Activated CD4-positive, alpha-beta memory T cell treated with anti-CD3 and anti-CD28 coated beads, Interleukin-2, amount 10 ng/mL, durations not matched to agents 7 days and 5 days (primary cell): ENCODE results near the gene MAP3K14. TPM values are rescaled to one million over a fixed set of nuclear protein-coding genes. Genes with fewer than 3 reads are reported as not detected.

Experiments
- CTCF ChIA-PET: fragments of 350-600 bp; sonication (Branson Sonifier 250); formaldehyde crosslinking; loops from one replicate; lab custom pipeline; 2021; ENCODE audit warnings: antibody characterized with exemption, inconsistent platforms; lab: Charles Lee
- POLR2A ChIA-PET: fragments of 350-600 bp; sonication (Branson Sonifier 250); formaldehyde crosslinking; loops from one replicate; lab custom pipeline; 2021; ENCODE audit warnings: antibody characterized with exemption; lab: Charles Lee
- DNase-seq: peaks from one replicate; pipeline ENCODE4 v3.0.0-alpha.2; 2020
- H3K27ac Mint-ChIP-seq: one replicate; pipeline ENCODE4 v1.8.0; 2021; ENCODE audit warnings: mild to moderate bottlenecking, mixed read lengths
- H3K27me3 Mint-ChIP-seq: one replicate; pipeline ENCODE4 v1.8.0; 2021; ENCODE audit warnings: mixed read lengths
- H3K36me3 Mint-ChIP-seq: one replicate; pipeline ENCODE4 v1.8.0; 2021; ENCODE audit warnings: low read depth, mixed read lengths
- H3K4me1 Mint-ChIP-seq: one replicate; pipeline ENCODE4 v1.8.0; 2021; ENCODE audit warnings: mixed read lengths
- H3K4me3 Mint-ChIP-seq: one replicate; pipeline ENCODE4 v1.8.0; 2021; ENCODE audit warnings: mild to moderate bottlenecking, mixed read lengths
- H3K9me3 Mint-ChIP-seq: one replicate; pipeline ENCODE4 v1.8.0; 2021; ENCODE audit warnings: mixed read lengths
- total RNA-seq, 2 experiments: library from RNA; stranded (reverse); gene quantifications; one replicate each; pipeline ENCODE4 v1.2.3, GENCODE V29; 2021

The MAP3K14 gene
- total RNA-seq, 2 experiments from 2014 or later = 28.7 to 30.6 TPM

DNA sequence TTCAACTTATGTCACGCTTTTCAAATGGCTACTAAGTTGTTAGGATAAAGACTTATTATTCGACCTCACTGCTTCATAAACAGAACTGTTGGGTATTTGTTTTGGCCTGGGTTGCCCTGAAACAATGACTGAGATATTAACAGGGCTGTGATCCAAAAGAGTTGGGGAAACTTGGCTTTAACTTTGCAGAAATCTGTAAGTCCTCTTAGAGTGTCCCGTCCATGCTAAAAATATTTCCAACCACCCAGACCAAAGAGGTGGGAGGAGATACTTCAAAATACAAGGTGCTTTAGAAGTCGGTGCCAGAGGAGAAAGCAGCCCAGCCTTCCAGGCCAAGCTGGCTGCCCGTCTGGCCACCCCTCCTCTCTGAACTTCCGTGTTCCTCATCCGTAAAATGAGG, 38.8 kb downstream of the MAP3K14 start:
- Mint-ChIP-seq H3K4me1 (peaks cover 17% of the 10 kb centered on the region), H3K9me3 (no peaks in the 10 kb centered on the region), H3K36me3 (peaks cover 36% of the 10 kb centered on the region), H3K27ac (no peak overlapping the region), H3K27me3 (no peaks in the 10 kb centered on the region), H3K4me3 (no peak overlapping the region)
- DNase-seq = no peak
- POLR2A ChIA-PET = interaction anchor here (0.7 to 3.1 kb wide), 10 partner anchors 15 to 116 kb away, joined by 3 to 27 read pairs (median 6); partner anchors contain the start of gene MAP3K14
- CTCF ChIA-PET = interaction anchor here (1.0 to 5.4 kb wide), 24 partner anchors 8 to 142 kb away, joined by 3 to 114 read pairs (median 8); partner anchors contain the start of genes ACBD4, MAP3K14 and SPATA32

DNA sequence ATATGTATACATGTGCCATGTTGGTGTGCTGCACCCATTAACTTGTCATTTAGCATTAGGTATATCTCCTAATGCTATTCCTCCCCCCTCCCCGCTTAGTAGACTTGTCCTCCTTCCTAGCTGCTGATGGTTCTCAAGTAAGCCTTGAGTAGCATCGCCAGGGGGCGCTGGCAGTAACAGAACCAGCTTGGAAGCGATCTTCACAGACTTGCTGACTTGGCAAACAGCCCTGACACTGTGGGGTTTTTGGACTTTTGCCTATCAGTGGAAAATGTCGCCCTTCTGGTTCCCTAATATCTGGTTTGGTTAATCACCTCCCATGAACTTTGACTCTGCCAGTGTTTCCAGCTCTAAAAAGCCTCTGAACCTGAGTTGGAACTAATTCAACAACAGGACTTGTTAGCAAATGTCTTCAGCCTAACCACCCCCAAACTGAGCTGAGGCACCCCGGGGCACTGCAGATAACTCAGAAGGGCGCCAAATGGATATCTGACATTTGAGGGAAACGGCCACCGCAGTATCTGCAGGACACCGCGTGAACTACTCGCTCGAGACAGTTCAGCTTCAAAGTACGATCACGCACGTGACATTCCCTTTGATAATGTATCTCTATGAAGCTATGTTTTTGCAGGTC, 39.5 kb downstream of the MAP3K14 start:
- no peak overlapping the region for H3K27ac Mint-ChIP-seq

DNA sequence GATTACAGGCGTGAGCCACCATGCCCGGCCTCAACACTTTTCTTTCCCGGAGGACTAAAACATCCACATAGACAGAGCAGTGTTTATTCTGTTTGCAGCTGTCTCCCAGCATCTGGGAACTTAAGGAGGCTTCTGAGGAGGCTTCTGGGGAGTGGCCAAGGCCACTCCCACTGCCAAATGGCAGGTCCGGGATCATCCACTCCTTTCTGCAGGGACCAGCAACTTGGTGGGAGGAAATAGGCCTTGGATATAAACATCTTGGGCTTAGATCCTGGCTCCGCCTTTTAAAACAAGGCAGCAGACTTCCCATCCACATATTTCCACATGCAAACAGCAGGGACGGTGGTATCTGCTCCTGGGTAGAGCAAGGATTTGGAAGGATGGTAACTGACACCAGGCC, 40.8 kb downstream of the MAP3K14 start:
- Mint-ChIP-seq H3K9me3 (no peaks in the 10 kb centered on the region), H3K27me3 (no peaks in the 10 kb centered on the region), H3K4me3 (no peak overlapping the region)

More for the DNA sequence above, 39.5 kb downstream of the MAP3K14 start:
- no peaks in the 10 kb centered on the region for H3K27me3 Mint-ChIP-seq
- peaks cover 36% of the 10 kb centered on the region for H3K36me3 Mint-ChIP-seq
- POLR2A ChIA-PET = interaction anchor here (0.7 to 3.1 kb wide), 13 partner anchors 14 to 117 kb away, joined by 3 to 27 read pairs (median 5); partner anchors contain the start of gene MAP3K14
- CTCF ChIA-PET = interaction anchor here (0.7 to 5.4 kb wide), 37 partner anchors 8 to 142 kb away, joined by 3 to 114 read pairs (median 7); partner anchors contain the start of genes ACBD4, MAP3K14 and SPATA32
- H3K9me3 Mint-ChIP-seq = no peaks in the 10 kb centered on the region
- no peak overlapping the region for H3K4me3 Mint-ChIP-seq
- H3K4me1 Mint-ChIP-seq = peaks cover 17% of the 10 kb centered on the region
- DNase-seq = peak; percentile 92

DNA sequence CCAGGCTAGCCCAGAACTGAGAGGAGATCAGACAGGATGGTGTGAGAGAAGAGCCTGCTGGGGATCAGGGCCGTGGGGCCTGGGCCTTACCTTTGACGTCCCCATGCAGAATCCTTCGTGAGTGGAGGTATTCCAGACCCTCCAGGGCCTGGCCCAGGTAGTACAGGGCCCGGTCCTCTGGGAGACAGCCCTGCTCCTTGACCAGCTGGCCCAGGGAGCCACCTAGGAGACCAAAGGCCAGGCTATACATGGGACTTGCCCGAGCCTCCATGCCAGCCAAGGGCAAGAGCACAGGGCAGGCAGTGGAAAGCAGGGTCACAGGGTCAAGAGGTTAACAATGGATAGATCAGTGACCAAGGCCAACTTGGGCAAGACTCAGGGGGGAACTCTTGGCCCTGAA, 42.8 kb downstream of the MAP3K14 start:
- no peaks in the 10 kb centered on the region for H3K27me3 Mint-ChIP-seq
- ChIA-PET CTCF (interaction anchor here (5.4 kb wide), 1 partner anchor 112 kb away, joined by 114 read pairs; no protein-coding TSS in a partner anchor), POLR2A (interaction anchor here (1.1 to 1.4 kb wide), 2 partner anchors 38 to 41 kb away, joined by 3 to 4 read pairs; no protein-coding TSS in a partner anchor)
- DNase-seq = no peak
- H3K4me1 Mint-ChIP-seq = peaks cover 12% of the 10 kb centered on the region
- H3K36me3 Mint-ChIP-seq = peaks cover 50% of the 10 kb centered on the region
- H3K9me3 Mint-ChIP-seq = no peaks in the 10 kb centered on the region
- no peak overlapping the region for H3K27ac Mint-ChIP-seq
- no peak overlapping the region for H3K4me3 Mint-ChIP-seq

More for the DNA sequence above, 40.8 kb downstream of the MAP3K14 start:
- Mint-ChIP-seq H3K27ac (no peak overlapping the region), H3K36me3 (peaks cover 42% of the 10 kb centered on the region), H3K4me1 (peaks cover 17% of the 10 kb centered on the region)
- CTCF ChIA-PET = interaction anchor here (0.6 to 5.4 kb wide), 17 partner anchors 9 to 117 kb away, joined by 3 to 114 read pairs (median 4); partner anchors contain the start of genes MAP3K14 and SPATA32
- POLR2A ChIA-PET = interaction anchor here (1.9 to 2.3 kb wide), 2 partner anchors 57 to 109 kb away, joined by 11 to 19 read pairs; no protein-coding TSS in a partner anchor
- no peak for DNase-seq

DNA sequence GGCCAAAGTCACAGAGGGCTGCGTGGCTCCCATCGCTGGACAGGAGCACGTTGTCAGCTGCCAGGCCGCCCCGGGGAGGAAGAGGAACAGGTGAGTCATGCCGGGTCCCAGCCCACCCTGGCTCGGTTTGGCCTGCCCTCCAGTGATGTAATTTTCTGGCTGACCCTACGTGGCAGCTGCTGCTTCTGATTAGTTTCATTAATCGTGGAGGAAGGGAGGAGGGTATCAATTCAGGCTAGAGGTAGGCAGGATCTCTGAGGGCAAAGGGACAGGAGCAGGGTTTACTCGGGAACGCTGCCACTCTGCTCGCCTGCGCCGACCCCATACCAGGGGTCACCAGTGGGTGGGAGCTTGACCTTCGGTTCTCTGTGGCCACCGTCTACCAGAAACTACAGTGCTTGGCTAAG, 43.3 kb downstream of the MAP3K14 start:
- POLR2A ChIA-PET = interaction anchor here (1.4 kb wide), 1 partner anchor 41 kb away, joined by 4 read pairs; no protein-coding TSS in a partner anchor
- Mint-ChIP-seq H3K4me3 (no peak overlapping the region), H3K27ac (no peak overlapping the region), H3K9me3 (no peaks in the 10 kb centered on the region), H3K4me1 (peaks cover 9% of the 10 kb centered on the region), H3K27me3 (no peaks in the 10 kb centered on the region), H3K36me3 (peaks cover 52% of the 10 kb centered on the region)
- CTCF ChIA-PET = interaction anchor here (3.3 kb wide), 1 partner anchor 111 kb away, joined by 15 read pairs; no protein-coding TSS in a partner anchor
- no peak for DNase-seq

DNA sequence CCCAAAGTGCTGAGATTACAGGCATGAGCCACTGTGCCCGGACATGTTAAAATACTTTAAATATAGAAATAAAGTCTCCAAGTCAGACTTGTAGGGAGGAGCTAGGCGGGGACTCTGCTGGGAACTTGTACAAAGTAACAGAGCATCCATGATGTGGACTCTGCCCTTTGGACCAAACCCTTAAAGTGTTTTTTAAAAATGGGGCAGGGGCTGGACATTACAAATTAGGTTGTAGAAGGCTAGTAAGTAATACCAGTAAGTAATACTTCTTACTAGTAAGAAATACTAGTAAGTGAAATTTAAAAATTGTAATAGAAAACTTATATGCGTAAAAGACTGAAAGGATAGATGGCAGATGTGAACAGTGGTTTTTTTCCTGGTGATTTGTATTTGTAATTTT, 45.2 kb downstream of the MAP3K14 start:
- no peaks in the 10 kb centered on the region for H3K4me1 Mint-ChIP-seq
- H3K27me3 Mint-ChIP-seq = no peaks in the 10 kb centered on the region
- ChIA-PET CTCF (interaction anchor here (1.1 to 4.2 kb wide), 8 partner anchors 16 to 113 kb away, joined by 4 to 35 read pairs (median 6); no protein-coding TSS in a partner anchor), POLR2A (interaction anchor here (1.7 to 2.2 kb wide), 2 partner anchors 45 to 53 kb away, joined by 3 to 7 read pairs; partner anchors contain the start of gene MAP3K14)
- no peak for DNase-seq
- peaks cover 69% of the 10 kb centered on the region for H3K36me3 Mint-ChIP-seq
- no peak overlapping the region for H3K27ac Mint-ChIP-seq
- H3K4me3 Mint-ChIP-seq = no peak overlapping the region
- no peaks in the 10 kb centered on the region for H3K9me3 Mint-ChIP-seq

DNA sequence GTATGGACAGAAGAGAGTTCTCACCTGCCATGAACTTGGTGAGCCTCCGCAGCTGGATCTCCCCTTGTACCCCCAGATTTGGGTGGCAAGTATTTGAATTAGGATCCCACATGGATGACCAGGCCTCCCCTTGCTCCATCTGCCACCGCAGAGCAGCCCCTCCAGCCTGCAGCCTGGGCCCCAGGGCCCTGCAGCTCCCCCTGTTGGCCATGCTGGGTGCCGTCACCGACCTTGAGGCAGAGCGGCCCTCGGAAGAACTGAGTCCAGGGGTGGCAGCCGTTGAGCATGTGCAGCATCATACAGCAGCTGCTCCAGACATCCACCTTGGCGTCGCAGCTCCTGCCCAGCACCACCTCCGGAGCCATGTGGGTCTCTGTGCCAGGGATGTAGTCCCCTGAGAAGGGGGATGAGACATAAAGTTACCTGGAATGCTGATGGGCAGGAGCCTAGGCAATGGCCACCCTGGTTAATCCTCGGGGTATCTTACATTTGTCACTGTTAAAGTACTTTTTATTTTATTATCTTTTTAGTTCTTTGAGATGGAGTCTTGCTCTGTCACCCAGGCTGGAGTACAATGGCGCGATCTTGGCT, 45.9 kb downstream of the MAP3K14 start:
- POLR2A ChIA-PET = interaction anchor here (0.8 to 2.2 kb wide), 3 partner anchors 12 to 52 kb away, joined by 3 to 7 read pairs (median 3); partner anchors contain the start of gene MAP3K14
- H3K4me3 Mint-ChIP-seq = no peak overlapping the region
- H3K27ac Mint-ChIP-seq = no peak overlapping the region
- peaks cover 72% of the 10 kb centered on the region for H3K36me3 Mint-ChIP-seq
- no peaks in the 10 kb centered on the region for H3K9me3 Mint-ChIP-seq
- no peaks in the 10 kb centered on the region for H3K4me1 Mint-ChIP-seq
- CTCF ChIA-PET = interaction anchor here (0.6 to 4.2 kb wide), 14 partner anchors 16 to 145 kb away, joined by 3 to 35 read pairs (median 4); partner anchors contain the start of gene ACBD4
- peak; percentile 44 for DNase-seq
- H3K27me3 Mint-ChIP-seq = no peaks in the 10 kb centered on the region

DNA sequence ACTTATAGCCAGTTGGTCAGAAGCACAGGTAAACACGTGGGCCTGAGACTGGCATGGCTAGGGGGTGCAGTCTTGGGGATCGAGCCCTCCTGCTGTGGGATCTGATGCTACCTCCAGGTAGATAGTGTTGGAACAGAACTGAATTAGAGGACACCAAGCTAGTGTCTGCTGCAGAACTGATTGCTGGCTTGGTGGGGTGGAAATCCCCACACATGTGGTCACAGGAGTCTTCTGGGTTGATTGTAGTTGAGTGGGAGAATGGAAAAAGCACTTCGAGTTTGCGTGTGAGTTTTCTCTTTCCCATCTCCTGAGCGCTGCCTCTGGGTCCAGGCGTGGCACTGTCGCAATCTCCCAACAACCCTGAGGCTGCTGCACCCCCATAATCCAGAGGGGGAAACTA, 46.9 kb downstream of the MAP3K14 start:
- Mint-ChIP-seq H3K4me3 (no peak overlapping the region), H3K27me3 (no peaks in the 10 kb centered on the region), H3K4me1 (no peaks in the 10 kb centered on the region), H3K9me3 (no peaks in the 10 kb centered on the region), H3K27ac (no peak overlapping the region), H3K36me3 (peaks cover 76% of the 10 kb centered on the region)
- no peak for DNase-seq
- ChIA-PET CTCF (interaction anchor here (0.9 to 4.2 kb wide), 7 partner anchors 8 to 134 kb away, joined by 3 to 35 read pairs (median 4); partner anchors contain the start of genes ACBD4 and MAP3K14), POLR2A (interaction anchor here (1.3 to 2.2 kb wide), 2 partner anchors 10 to 47 kb away, joined by 3 to 7 read pairs; partner anchors contain the start of gene MAP3K14)

DNA sequence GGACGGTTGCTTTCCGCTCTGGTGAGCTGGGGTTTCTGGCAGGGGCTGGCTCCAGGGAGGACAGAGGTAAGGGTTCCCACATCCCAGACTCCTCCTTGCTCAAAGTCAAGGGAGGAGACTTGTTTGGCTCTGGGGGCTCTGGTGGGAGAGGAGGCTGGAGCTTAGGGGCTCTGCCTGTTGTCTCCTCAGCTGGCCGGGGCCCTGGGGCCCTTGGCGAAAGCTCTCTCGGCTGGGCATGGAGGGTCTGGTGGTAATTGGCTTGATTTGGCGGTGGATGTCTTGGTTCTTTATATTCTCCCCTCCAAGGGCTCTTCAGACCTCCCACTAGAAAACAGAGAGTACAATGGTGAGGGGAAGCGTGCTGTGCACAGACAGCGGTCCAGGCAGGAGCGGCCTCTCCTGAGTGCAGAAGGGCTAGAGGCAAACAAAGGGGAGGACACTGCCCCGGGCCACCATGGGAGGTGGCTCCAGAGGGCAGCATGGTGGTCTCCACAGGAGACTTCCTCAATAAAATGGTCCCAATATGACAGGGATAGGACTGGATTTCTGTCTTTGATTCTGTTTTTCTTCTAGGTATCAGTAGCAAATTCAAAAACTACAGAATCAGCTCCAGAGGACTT, 49.3 kb downstream of the MAP3K14 start:
- POLR2A ChIA-PET = interaction anchor here (0.7 to 2.9 kb wide), 5 partner anchors 9 to 48 kb away, joined by 3 to 10 read pairs (median 4); no protein-coding TSS in a partner anchor
- H3K4me3 Mint-ChIP-seq = no peak overlapping the region
- H3K27ac Mint-ChIP-seq = no peak overlapping the region
- H3K9me3 Mint-ChIP-seq = no peaks in the 10 kb centered on the region
- DNase-seq = no peak
- H3K27me3 Mint-ChIP-seq = no peaks in the 10 kb centered on the region
- H3K36me3 Mint-ChIP-seq = peaks cover 68% of the 10 kb centered on the region
- CTCF ChIA-PET = interaction anchor here (1.2 to 2.5 kb wide), 2 partner anchors 48 to 132 kb away, joined by 3 to 12 read pairs; partner anchors contain the start of gene ACBD4
- peaks cover 7% of the 10 kb centered on the region for H3K4me1 Mint-ChIP-seq

DNA sequence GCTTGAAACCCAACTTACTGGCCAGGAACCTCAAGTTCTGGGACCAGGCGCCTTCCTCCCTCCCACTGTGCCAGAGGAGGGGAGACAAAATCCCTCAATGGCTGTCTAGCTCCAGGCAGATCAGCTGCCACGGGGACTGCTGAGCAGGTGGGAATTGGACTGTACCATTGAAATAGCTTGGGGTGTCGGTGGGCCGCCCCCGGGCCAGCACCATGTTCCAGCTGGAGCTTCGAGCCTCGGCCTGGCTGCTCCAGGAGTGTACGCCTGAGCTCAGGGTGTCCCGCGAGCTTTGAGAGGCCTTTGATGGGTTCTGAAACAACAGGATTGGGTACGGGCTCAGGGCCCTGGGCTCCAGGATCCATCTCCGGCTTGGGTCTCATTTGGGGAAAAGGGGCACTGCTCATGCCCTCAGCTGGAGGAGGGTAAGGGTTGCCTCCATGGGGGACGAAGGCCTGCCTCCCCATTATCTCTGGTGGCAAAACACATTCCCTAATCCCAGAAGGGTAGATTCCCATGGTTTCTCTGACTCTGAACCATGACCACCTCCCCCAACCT, 50.4 kb downstream of the MAP3K14 start:
- ChIA-PET POLR2A (interaction anchor here (0.7 to 2.9 kb wide), 5 partner anchors 11 to 48 kb away, joined by 3 to 10 read pairs (median 3); no protein-coding TSS in a partner anchor), CTCF (interaction anchor here (1.2 to 2.5 kb wide), 3 partner anchors 11 to 131 kb away, joined by 3 to 12 read pairs (median 3); partner anchors contain the start of gene ACBD4)
- H3K27me3 Mint-ChIP-seq = no peaks in the 10 kb centered on the region
- no peak overlapping the region for H3K4me3 Mint-ChIP-seq
- peaks cover 61% of the 10 kb centered on the region for H3K36me3 Mint-ChIP-seq
- H3K27ac Mint-ChIP-seq = no peak overlapping the region
- no peak for DNase-seq
- peaks cover 16% of the 10 kb centered on the region for H3K4me1 Mint-ChIP-seq
- H3K9me3 Mint-ChIP-seq = no peaks in the 10 kb centered on the region

DNA sequence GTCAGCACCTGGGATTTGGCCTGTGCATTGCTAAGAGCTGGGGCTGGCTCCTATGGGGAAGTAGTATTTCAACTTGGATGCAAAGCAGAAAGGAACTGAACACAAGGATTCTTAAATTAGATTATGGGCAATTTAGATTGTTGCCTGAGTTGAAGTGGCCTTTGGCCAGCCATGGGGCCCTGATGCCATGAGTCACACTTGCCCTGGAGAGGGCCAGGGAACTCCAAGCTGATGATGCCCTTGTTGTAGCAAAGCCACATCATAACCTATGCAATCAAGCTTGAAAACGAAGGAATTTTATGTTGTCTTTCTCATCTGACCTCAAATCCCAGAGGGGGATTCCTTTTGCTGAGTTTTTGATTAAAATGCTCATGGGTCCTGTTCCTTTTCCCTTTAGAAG, 51.0 kb downstream of the MAP3K14 start:
- Mint-ChIP-seq H3K36me3 (peaks cover 58% of the 10 kb centered on the region), H3K4me1 (peaks cover 19% of the 10 kb centered on the region), H3K27ac (no peak overlapping the region), H3K27me3 (no peaks in the 10 kb centered on the region), H3K9me3 (no peaks in the 10 kb centered on the region), H3K4me3 (no peak overlapping the region)
- CTCF ChIA-PET = interaction anchor here (1.2 to 2.5 kb wide), 2 partner anchors 10 to 47 kb away, joined by 3 to 12 read pairs; no protein-coding TSS in a partner anchor
- no peak for DNase-seq
- POLR2A ChIA-PET = interaction anchor here (0.7 to 2.9 kb wide), 6 partner anchors 14 to 47 kb away, joined by 3 to 10 read pairs (median 3); partner anchors contain the start of gene FMNL1
